Peyer's patch (tissue), 4 donors: ENCODE results near the gene FGF9. TPM values are rescaled to one million over a fixed set of nuclear protein-coding genes. Genes with fewer than 3 reads are reported as not detected.

Source experiments
- DNase-seq, 3 donors: peaks; one replicate each; pipeline ENCODE4 v3.0.0-alpha.2; 2017 to 2019
- H3K27ac ChIP-seq, 4 donors: fragments of 200-600 bp; sonication (generic); one replicate each; pipeline ENCODE4 v1.5.1; 2016 to 2019
- H3K27me3 ChIP-seq, 2 donors: fragments of 200-600 bp; sonication (generic); one replicate each; pipeline ENCODE4 v1.5.1; 2019
- H3K36me3 ChIP-seq, 3 donors: fragments of 200-600 bp; sonication (generic); one replicate each; pipeline ENCODE4 v1.5.1; 2016 to 2019
- H3K4me1 ChIP-seq, 4 donors: fragments of 200-600 bp; sonication (generic); one replicate each; pipeline ENCODE4 v1.5.1; 2016 to 2019
- H3K4me3 ChIP-seq, 4 donors: fragments of 200-600 bp; sonication (generic); 1 replicate in 3 of 4; 2 replicates in 1 of 4; pipeline ENCODE4 v1.5.1; 2016 to 2019; ENCODE audit warnings: mild to moderate bottlenecking in 1 of 4
- H3K9me3 ChIP-seq, 4 donors: fragments of 200-600 bp; sonication (generic); one replicate each; pipeline ENCODE4 v1.5.1; 2016 to 2019; ENCODE audit warnings: mild to moderate bottlenecking in 1 of 4
- POLR2A ChIP-seq, 2 donors: fragments of 450-650 bp; IDR thresholded peaks; one replicate each; pipeline ENCODE4 v1.5.1; 2017; ENCODE audit warnings: antibody characterized with exemption in 2 of 2, mild to moderate bottlenecking in 2 of 2, moderate library complexity in 2 of 2
- total RNA-seq, 4 donors: library from RNA; depleted of rRNA; stranded (reverse); fragments of >200 nt; gene quantifications; one replicate each; pipeline ENCODE4 v1.1.0, GENCODE V29; 2016
- TF ChIP-seq, protein P1 (sequence below), 6 experiments: fragments of 450-650 bp in 4 of 6; fragments of 200-600 bp in 2 of 6; sonication (generic) in 1 of 6; IDR thresholded peaks; one replicate each; pipeline ENCODE4 v1.5.1; 2017 to 2019; ENCODE audit warnings: antibody characterized with exemption in 6 of 6, mild to moderate bottlenecking in 3 of 6, moderate library complexity in 1 of 6

The FGF9 gene
- total RNA-seq, 4 donors from 2014 or later: 1.8 to 3.8 (median 2.3) TPM; not detected in 1

DNA sequence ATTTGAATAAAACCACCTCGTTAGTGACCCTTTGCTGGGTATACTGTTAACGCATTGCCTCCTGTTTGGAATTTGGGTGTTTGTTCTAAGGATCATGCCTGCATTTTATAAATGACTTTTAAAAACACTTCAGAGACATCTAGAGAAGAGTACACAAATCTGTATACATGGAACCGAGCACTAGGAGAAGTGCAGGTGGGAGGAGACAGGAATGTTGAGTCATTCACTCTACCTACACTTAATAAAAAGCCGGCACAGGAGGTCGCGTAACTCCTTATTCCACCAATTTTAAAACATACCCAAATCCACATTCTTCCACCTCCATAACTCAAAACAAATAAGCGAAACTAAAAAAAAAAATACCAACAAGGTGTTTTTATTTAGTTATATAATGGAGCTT lies 48.6 kb downstream of the FGF9 start:
- Histone ChIP-seq H3K36me3 (no peaks in the 10 kb centered on the region), H3K4me1 (no peaks in the 10 kb centered on the region), H3K9me3 (no peaks in the 10 kb centered on the region), H3K4me3 (no peak overlapping the region), H3K27me3 (no peaks in the 10 kb centered on the region), H3K27ac (no peak overlapping the region)
- TF ChIP-seq POLR2A (IDR thresholded peaks at IDR 0.05): no peak
- TF ChIP-seq, protein P1, sequence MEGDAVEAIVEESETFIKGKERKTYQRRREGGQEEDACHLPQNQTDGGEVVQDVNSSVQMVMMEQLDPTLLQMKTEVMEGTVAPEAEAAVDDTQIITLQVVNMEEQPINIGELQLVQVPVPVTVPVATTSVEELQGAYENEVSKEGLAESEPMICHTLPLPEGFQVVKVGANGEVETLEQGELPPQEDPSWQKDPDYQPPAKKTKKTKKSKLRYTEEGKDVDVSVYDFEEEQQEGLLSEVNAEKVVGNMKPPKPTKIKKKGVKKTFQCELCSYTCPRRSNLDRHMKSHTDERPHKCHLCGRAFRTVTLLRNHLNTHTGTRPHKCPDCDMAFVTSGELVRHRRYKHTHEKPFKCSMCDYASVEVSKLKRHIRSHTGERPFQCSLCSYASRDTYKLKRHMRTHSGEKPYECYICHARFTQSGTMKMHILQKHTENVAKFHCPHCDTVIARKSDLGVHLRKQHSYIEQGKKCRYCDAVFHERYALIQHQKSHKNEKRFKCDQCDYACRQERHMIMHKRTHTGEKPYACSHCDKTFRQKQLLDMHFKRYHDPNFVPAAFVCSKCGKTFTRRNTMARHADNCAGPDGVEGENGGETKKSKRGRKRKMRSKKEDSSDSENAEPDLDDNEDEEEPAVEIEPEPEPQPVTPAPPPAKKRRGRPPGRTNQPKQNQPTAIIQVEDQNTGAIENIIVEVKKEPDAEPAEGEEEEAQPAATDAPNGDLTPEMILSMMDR (IDR thresholded peaks at IDR 0.05): no peak
- no peak for DNase-seq

DNA sequence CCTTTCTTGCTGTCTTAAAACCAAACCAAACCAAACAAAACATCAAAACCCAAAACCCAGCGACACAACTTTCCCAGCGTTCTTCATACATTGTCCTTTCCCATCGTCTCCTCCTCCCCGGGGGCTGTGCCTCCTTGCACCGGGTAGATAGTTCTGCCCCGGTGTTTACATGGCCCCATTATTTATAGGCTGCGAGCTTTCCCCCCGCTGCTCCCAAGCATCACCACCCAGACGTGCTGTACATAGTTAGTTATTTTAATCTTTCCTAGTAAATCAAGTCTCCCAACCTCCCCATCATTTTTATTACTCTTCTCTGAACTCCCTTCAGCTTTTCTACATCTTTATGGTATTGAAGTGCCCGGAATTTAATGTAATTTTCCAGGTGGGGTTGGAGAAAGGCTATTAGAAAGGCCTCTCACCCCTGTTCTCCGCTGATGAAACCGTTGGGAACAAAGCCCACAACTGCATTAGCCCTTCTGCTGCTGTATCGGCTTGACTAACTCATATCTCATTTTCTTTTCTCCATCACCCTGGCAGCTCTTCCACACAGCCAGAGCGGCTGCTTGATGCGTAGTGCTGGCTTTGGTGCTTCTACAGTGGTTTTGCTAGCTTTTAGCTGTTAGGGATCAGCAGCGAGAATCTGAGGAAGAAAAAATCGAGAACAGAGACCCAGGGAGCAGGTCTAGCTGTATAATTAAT lies 53.1 kb downstream of the FGF9 start:
- no peak overlapping the region for H3K4me3 ChIP-seq
- no peaks in the 10 kb centered on the region for H3K9me3 ChIP-seq
- H3K27ac ChIP-seq: no peak overlapping the region
- no peak for DNase-seq
- H3K27me3 ChIP-seq: no peaks in the 10 kb centered on the region
- TF ChIP-seq POLR2A (IDR thresholded peaks at IDR 0.05): no peak
- TF ChIP-seq, protein P1 (IDR thresholded peaks at IDR 0.05): no peak
- H3K4me1 ChIP-seq: no peaks in the 10 kb centered on the region
- H3K36me3 ChIP-seq: no peaks in the 10 kb centered on the region

DNA sequence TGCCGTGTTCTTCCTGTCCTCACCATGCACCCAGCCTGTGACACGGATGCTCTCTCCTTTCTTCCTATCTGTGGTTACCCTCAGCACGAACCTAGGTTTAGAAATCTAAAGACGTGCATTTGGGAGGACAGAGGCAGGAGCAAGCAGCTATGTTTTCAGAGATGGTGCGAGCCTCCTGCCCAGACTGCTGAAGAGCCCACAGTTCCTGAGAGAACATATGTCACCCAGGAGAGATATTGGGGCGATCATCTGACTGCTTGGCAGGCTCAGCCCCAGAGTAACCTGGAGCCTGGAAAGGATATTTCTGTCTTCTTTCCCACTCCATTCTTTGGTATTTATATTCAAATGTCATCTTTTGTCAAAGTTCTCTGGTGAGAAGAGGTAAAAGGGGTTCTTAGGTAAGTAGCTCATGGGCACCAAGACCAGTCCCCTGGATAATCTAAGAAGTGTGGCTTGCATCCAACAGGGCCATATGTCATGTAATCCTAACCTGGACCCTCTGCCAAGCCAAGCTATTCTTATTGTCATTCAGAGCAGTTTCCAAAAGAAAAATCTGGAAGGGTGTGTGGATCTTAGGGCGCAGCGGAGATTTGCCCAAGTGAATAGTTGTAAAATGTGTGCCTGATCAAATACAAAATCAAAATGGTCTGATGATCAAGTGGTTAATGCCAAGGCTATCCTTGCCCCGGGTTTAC lies 59.5 kb downstream of the FGF9 start:
- Histone ChIP-seq H3K4me1 (peaks cover 0 to 5% (median 0%) of the 10 kb centered on the region in 4 donors), H3K9me3 (no peaks in the 10 kb centered on the region), H3K27me3 (no peaks in the 10 kb centered on the region), H3K27ac (no peak overlapping the region), H3K36me3 (no peaks in the 10 kb centered on the region), H3K4me3 (no peak overlapping the region)
- TF ChIP-seq, protein P1 (IDR thresholded peaks at IDR 0.05): no peak
- no peak for TF ChIP-seq POLR2A (IDR thresholded peaks at IDR 0.05)
- no peak for DNase-seq

DNA sequence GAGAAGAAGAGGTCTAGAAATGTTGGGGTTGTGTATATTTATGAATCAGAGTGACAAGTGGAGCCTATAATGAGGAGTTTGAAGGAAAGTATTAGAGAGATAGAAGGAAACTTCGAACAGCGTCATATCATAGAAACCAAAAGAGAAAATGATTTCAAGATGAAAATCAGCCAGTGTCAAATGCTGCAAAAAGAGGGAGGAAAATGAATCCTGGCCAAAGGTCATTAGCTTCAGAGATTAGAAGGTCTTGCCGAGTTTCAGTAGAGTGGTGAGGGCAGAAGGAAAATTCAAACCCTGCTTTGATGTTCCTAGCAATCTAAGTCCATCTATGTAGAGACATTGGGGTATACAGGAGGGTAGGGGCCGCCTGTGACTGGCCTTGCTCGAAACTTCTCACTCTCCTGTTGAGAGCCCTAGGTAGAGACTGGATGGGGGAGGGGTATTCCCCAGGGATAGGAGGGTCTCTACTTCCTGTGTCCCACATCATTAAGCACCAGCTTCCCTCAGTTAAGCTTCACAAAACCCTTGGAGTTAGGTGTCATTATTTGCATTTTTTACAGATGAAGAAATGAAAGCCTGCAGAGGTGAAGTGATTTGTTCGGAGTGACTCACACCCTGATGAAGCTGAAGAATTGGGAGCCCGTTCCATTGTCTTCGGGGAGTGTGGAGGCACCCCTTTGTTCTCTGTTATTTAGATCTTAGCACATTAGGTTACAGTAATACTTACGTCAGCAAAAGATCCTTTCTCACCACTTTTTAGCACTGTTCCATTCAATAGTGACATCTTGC lies 62.8 kb downstream of the FGF9 start:
- Histone ChIP-seq H3K4me3 (no peak overlapping the region), H3K36me3 (no peaks in the 10 kb centered on the region), H3K9me3 (no peaks in the 10 kb centered on the region), H3K27ac (peak overlapping the region in 1 of 4 donors; percentile 59), H3K27me3 (no peaks in the 10 kb centered on the region), H3K4me1 (peaks cover 0 to 16% (median 0%) of the 10 kb centered on the region in 4 donors)
- no peak for DNase-seq
- no peak for TF ChIP-seq POLR2A (IDR thresholded peaks at IDR 0.05)
- TF ChIP-seq, protein P1 (IDR thresholded peaks at IDR 0.05): no peak

DNA sequence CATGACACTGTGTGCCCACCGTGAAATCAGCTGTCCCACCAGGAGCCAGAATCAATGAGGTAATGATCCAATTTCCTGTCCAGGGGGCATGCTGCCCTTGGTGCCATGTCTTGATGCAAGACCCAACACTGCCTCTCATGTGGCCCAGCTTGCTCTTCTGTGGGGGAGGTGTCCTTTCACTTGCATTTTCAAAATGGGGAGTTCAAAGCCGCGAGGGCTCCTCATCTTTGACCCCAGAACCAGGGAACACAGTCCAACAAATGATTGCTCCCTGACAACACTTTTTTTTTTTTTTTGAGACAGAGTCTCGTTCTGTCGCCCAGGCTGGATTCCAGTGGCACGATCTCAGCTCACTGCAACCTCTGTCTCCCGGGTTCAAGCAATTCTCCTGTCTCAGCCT lies 64.1 kb downstream of the FGF9 start:
- H3K36me3 ChIP-seq: no peaks in the 10 kb centered on the region
- no peak overlapping the region for H3K27ac ChIP-seq
- H3K27me3 ChIP-seq: no peaks in the 10 kb centered on the region
- H3K4me3 ChIP-seq: no peak overlapping the region
- H3K9me3 ChIP-seq: no peaks in the 10 kb centered on the region
- H3K4me1 ChIP-seq: peaks cover 0 to 16% (median 0%) of the 10 kb centered on the region in 4 donors
- DNase-seq: peak in 2 of 3 donors; percentile 55 to 69
- no peak for TF ChIP-seq POLR2A (IDR thresholded peaks at IDR 0.05)
- TF ChIP-seq, protein P1 (IDR thresholded peaks at IDR 0.05): no peak
